ENCODE data around the gene CCDC81. TPM values are rescaled to one million over a fixed set of nuclear protein-coding genes. Genes with fewer than 3 reads are reported as not detected.
A peak's percentile ranks its signal among the peaks of the same experiment; 100 is the strongest.
"Not testable (repeated sequence)": the region's sequence is repeated elsewhere in the genome, so short reads cannot be mapped to it uniquely, and the experiment has no call there.

Gene CCDC81
- total RNA-seq, 4 donors from 2014 or later = under 0.01 to 2.9 (median 0.44) TPM

GRCh38 chr11:86416494-86416893 lies 41.8 kb downstream of the CCDC81 start:
- no peak for TF ChIP-seq CTCF (IDR thresholded peaks at IDR 0.05)
- no peak for TF ChIP-seq POLR2A (IDR thresholded peaks at IDR 0.05; ENCODE audit: low read depth)
- TF ChIP-seq POLR2AphosphoS5 (IDR thresholded peaks at IDR 0.05) = no peak
- TF ChIP-seq EP300 (IDR thresholded peaks at IDR 0.05) = no peak
- intact Hi-C loops (cut with DNase I) = no loop called here
- no peak overlapping the region for H3K4me3 ChIP-seq
- peaks cover 0 to 10% (median under 1%) of the 10 kb centered on the region in 4 donors for H3K36me3 ChIP-seq
- H3K27ac ChIP-seq (replicated peaks in 1 of 4) = no peak overlapping the region
- H3K27me3 ChIP-seq = no peaks in the 10 kb centered on the region
- no peaks in the 10 kb centered on the region for H3K9me3 ChIP-seq
- H3K4me1 ChIP-seq = peaks cover 0 to 3% (median 0%) of the 10 kb centered on the region in 4 donors
- no peak for DNase-seq (ENCODE audit: extremely low spot score)
- 82% methylated on average over 1 of the region's 1 CpG for WGBS

GRCh38 chr11:86416951-86417350 lies 42.3 kb downstream of the CCDC81 start:
- H3K27me3 ChIP-seq; H3K4me3 ChIP-seq; intact Hi-C loops (cut with DNase I); H3K9me3 ChIP-seq; H3K27ac ChIP-seq (replicated peaks in 1 of 4); DNase-seq (ENCODE audit: extremely low spot score); H3K4me1 ChIP-seq; H3K36me3 ChIP-seq: not testable (repeated sequence)
- WGBS = 90% methylated on average over 9 of the region's 9 CpGs

- intact Hi-C loops (cut with DNase I) = no loop called here
- DNase-seq (ENCODE audit: extremely low spot score) = no peak
- Histone ChIP-seq H3K36me3 (peaks cover 0 to 1% (median 0%) of the 10 kb centered on the region in 4 donors), H3K4me3 (no peak overlapping the region), H3K4me1 (peaks cover 0 to 3% (median 0%) of the 10 kb centered on the region in 4 donors), H3K9me3 (no peaks in the 10 kb centered on the region), H3K27ac (replicated peaks in 1 of 4) (no peak overlapping the region), H3K27me3 (no peaks in the 10 kb centered on the region)
- TF ChIP-seq POLR2AphosphoS5 (IDR thresholded peaks at IDR 0.05) = no peak
- no peak for TF ChIP-seq EP300 (IDR thresholded peaks at IDR 0.05)
- TF ChIP-seq POLR2A (IDR thresholded peaks at IDR 0.05; ENCODE audit: low read depth) = no peak
- no peak for TF ChIP-seq CTCF (IDR thresholded peaks at IDR 0.05)
- WGBS = 78% methylated on average over 3 of the region's 3 CpGs
These were observed 43.4 kb downstream of the CCDC81 start for GRCh38 chr11:86418106-86418505.

GRCh38 chr11:86418513-86418912 lies 43.8 kb downstream of the CCDC81 start:
- Histone ChIP-seq H3K27ac (replicated peaks in 1 of 4) (no peak overlapping the region), H3K36me3 (no peaks in the 10 kb centered on the region), H3K4me1 (peaks cover 0 to 3% (median 0%) of the 10 kb centered on the region in 4 donors), H3K9me3 (no peaks in the 10 kb centered on the region), H3K27me3 (no peaks in the 10 kb centered on the region), H3K4me3 (no peak overlapping the region)
- WGBS = 75% methylated on average over 3 of the region's 3 CpGs
- no peak for TF ChIP-seq POLR2A (IDR thresholded peaks at IDR 0.05; ENCODE audit: low read depth)
- TF ChIP-seq CTCF (IDR thresholded peaks at IDR 0.05) = no peak
- TF ChIP-seq EP300 (IDR thresholded peaks at IDR 0.05) = no peak
- no peak for TF ChIP-seq POLR2AphosphoS5 (IDR thresholded peaks at IDR 0.05)
- no peak for DNase-seq (ENCODE audit: extremely low spot score)
- intact Hi-C loops (cut with DNase I) = no loop called here

- Histone ChIP-seq H3K9me3 (no peaks in the 10 kb centered on the region), H3K27ac (replicated peaks in 1 of 4) (no peak overlapping the region), H3K4me1 (peaks cover 0 to 3% (median 0%) of the 10 kb centered on the region in 4 donors), H3K36me3 (no peaks in the 10 kb centered on the region), H3K27me3 (no peaks in the 10 kb centered on the region), H3K4me3 (no peak overlapping the region)
- WGBS = 41% methylated on average over 2 of the region's 2 CpGs
- intact Hi-C loops (cut with DNase I) = no loop called here
- TF ChIP-seq EP300 (IDR thresholded peaks at IDR 0.05) = no peak
- peak in 1 of 3 experiments; percentile 11 for TF ChIP-seq CTCF (IDR thresholded peaks at IDR 0.05)
- DNase-seq (ENCODE audit: extremely low spot score) = no peak
These were observed 44.2 kb downstream of the CCDC81 start for GRCh38 chr11:86418917-86419316.

All from esophagus muscularis mucosa (tissue), 4 donors.